GM12872 (cell line): Measurements from ENCODE around the gene QPRT.

Experiments
- TF ChIP-seq, protein P1 (sequence below): IDR thresholded peaks from 3 replicates; pipeline ENCODE4 v1.5.1; 2011; ENCODE audit warnings: low read depth, mild to moderate bottlenecking, low read length, moderate library complexity; ENCODE audit not compliant: insufficient read depth

Gene QPRT

DNA sequence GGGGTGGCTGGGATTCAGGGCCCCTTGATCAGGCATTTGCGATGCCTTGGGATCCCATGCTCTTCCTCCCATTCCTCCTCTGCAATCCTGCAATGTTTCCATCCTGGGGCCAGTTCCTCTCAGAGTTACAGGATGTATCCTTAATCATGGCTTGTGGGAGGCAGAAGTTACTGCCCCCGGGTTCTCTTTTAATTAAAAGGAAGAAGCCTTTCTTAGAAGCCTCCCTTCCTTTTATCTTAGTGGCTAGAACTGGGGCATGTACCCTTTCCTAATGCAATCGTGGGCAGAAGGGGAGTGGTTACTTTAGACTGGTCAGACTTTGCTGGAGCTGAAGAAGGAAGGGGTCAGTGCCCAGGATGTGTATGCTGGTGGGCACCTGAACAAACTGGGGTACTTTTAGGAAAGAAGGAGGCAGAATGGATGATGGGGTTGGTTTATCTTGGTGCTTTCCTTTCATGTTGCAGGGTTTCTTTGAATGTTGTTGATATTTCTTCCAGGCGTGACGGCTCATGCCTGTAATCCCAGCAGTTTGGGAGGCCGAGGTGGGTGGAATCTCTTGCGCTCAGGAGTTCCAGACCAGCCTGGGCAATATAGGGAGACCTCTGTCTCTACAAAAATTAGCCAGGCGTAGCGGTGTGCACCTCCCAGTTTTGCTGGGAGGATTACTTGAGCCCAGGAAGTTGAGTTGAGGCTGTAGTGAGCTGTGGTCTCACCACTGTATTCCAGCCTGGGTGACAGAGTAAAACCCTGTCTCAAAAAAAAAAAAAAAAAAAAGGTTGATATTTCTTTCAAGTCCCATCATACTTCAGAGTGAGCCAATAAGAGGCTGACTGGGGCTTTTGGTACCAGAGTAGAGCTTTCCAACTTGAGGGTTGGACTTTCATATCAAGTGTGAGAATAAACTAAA, 29.1 kb upstream of the QPRT start:
- TF ChIP-seq, protein P1, sequence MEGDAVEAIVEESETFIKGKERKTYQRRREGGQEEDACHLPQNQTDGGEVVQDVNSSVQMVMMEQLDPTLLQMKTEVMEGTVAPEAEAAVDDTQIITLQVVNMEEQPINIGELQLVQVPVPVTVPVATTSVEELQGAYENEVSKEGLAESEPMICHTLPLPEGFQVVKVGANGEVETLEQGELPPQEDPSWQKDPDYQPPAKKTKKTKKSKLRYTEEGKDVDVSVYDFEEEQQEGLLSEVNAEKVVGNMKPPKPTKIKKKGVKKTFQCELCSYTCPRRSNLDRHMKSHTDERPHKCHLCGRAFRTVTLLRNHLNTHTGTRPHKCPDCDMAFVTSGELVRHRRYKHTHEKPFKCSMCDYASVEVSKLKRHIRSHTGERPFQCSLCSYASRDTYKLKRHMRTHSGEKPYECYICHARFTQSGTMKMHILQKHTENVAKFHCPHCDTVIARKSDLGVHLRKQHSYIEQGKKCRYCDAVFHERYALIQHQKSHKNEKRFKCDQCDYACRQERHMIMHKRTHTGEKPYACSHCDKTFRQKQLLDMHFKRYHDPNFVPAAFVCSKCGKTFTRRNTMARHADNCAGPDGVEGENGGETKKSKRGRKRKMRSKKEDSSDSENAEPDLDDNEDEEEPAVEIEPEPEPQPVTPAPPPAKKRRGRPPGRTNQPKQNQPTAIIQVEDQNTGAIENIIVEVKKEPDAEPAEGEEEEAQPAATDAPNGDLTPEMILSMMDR: no peak

DNA sequence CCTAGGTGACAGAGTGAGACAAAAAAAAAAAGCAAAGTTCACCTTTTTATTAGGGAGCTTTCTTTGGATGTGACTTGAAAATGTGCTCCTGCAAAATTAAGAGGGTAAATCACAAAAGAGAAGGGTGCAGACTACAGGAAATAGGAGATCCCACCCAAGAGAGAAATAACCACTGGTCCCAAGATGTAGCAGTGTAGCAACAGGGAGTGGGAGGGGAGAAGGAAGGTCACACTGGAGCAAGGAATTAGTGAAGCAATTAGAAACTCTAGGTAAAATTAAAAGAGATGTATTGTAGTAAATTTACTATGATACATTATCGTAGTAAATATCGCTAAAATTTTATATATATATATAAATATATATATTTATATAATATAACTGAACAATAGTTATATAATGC, 28.2 kb upstream of the QPRT start:
- TF ChIP-seq, protein P1: no peak

DNA sequence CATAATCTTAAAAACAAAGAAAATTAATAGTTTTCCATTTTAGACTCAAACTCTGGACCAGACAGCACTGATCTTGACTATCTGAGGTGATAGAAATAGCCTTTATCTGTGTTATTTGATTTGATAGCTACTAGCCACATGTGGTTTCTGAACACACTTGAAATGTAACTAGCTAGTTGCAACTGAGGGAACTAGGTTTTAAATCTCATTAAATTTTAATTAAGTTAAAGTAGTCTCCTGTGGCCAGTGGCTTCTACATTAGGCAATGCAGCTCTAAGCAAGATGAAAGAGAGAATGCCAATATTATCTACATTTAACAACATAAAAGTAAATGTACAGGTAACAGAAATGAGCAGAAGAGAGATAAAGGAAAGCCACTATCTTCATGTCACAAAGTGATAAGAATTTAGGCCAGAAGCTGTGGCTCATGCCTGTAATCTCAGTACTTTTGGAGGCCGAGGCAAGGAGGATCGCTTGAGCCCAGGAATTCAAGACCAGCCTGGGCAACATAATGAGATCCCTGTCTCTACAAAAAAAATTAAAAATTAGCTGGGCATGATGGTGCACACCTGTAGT, 27.1 kb upstream of the QPRT start:
- TF ChIP-seq, protein P1: no peak

GRCh38 chr16:29653471-29653870, 25.5 kb upstream of the QPRT start:
- TF ChIP-seq, protein P1: no peak

- TF ChIP-seq, protein P1: no peak
Observed at GRCh38 chr16:29656688-29657523, 22.1 kb upstream of the QPRT start.

DNA sequence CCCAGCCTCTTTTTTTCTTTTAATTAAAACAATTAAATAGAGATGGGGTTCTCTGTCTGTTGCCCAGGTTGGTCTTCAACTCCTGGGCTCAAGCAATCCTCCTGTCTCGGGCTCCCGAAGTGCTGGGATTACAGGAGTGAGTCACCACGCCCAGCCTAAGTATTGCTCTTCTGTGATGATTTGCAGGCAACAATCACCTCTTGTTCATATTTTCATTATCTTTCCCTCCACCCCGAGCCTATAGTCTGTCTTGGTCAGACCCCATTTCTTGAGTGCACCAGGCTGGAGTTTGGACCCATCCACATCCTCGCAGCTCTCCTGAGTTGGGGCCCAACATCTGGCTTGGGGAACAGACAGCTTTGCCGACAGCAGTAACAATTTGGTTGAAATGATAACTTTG, 20.3 kb upstream of the QPRT start:
- TF ChIP-seq, protein P1: no peak

- TF ChIP-seq, protein P1: no peak
Observed at GRCh38 chr16:29662000-29662728, 16.8 kb upstream of the QPRT start.
